ENCODE measurements around the gene UBE2A.

UBE2A gene

GRCh38 chrX:119574394-119575266, at the start of gene UBE2A:
Gene UBE2A (plus strand): TSS chrX:119574563. CDS start chrX:119574712, 149 bp downstream.
- DNase-seq, result peak; percentile 89

- DNase-seq, result no peak
Measured at GRCh38 chrX:119529345-119530276, 44.8 kb upstream of the UBE2A start.

- DNase-seq, result no peak
Measured at GRCh38 chrX:119537487-119537886, 36.9 kb upstream of the UBE2A start.

GRCh38 chrX:119539872-119540271, 34.5 kb upstream of the UBE2A start:
- DNase-seq, result no peak

GRCh38 chrX:119541188-119541587, 33.2 kb upstream of the UBE2A start:
- peak; percentile 70 for DNase-seq

GRCh38 chrX:119549327-119550016, 24.9 kb upstream of the UBE2A start:
- no peak for DNase-seq

- DNase-seq, result peak; percentile 55
Measured at GRCh38 chrX:119552508-119552907, 21.9 kb upstream of the UBE2A start.

- DNase-seq, result peak; percentile 93
Measured at GRCh38 chrX:119565107-119565663, 9.2 kb upstream of the UBE2A start, which contains the start of gene STEEP1. Gene STEEP1 (minus strand): TSS chrX:119565409. CDS start chrX:119565355, 54 bp downstream.

GRCh38 chrX:119570351-119570835, 4.0 kb upstream of the UBE2A start:
- DNase-seq, result no peak

- DNase-seq, result no peak
Measured at GRCh38 chrX:119573222-119573621, 1.1 kb upstream of the UBE2A start.

GRCh38 chrX:119573840-119574393, 446 bp upstream of the UBE2A start:
- peak; percentile 8 for DNase-seq

- DNase-seq, result no peak
Measured at GRCh38 chrX:119579414-119579813, 5.1 kb downstream of the UBE2A start.

GRCh38 chrX:119583431-119584059, 9.2 kb downstream of the UBE2A start:
- no peak for DNase-seq

- DNase-seq, result no peak
Measured at GRCh38 chrX:119589810-119590209, 15.4 kb downstream of the UBE2A start.

- no peak for DNase-seq
Measured at GRCh38 chrX:119602701-119603255, 28.4 kb downstream of the UBE2A start.

- DNase-seq, result no peak
Measured at GRCh38 chrX:119604766-119605463, 30.6 kb downstream of the UBE2A start.

GRCh38 chrX:119605464-119606279, 31.3 kb downstream of the UBE2A start:
- peak; percentile 1 for DNase-seq

GRCh38 chrX:119606280-119607017, 32.1 kb downstream of the UBE2A start, which contains the start of gene NKRF:
Gene NKRF (minus strand): TSS chrX:119606424.
- DNase-seq, result peak; percentile 92

- no peak for DNase-seq
Measured at GRCh38 chrX:119607018-119607389, 32.6 kb downstream of the UBE2A start.

Measured in fibroblast of upper back skin (primary cell).